ENCODE results near the gene PTTG1.
A peak's percentile ranks its signal among the peaks of the same experiment; 100 is the strongest.
"Not testable (repeated sequence)": the region's sequence is repeated elsewhere in the genome, so short reads cannot be mapped to it uniquely, and the experiment has no call there.

The PTTG1 gene

DNA sequence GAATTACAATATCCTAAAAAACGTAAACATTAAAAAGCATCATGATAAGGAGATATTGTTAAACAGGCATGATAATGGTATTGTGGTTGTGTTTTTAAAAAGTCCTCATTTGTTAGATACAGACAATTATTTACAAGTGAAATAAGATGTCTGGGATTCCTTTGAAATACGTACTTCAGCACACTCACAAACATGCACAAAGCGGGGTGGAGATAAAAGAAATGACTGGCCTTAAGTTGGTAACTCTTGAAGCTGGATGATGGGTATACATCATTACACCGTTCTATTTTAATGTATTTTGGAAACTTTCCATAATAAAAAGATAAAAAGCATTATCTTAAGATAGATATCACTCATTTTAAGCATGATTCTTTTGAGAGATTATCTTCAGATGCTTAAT lies 22.8 kb upstream of the PTTG1 start:
- H3K4me1 Mint-ChIP-seq (ENCODE audit: low read depth), result peaks cover 15% of the 10 kb centered on the region
- no peaks in the 10 kb centered on the region for H3K9me3 Mint-ChIP-seq
- H3K4me3 Mint-ChIP-seq, result peak overlapping the region; percentile 84
- peaks cover 13% of the 10 kb centered on the region for H3K36me3 Mint-ChIP-seq (ENCODE audit: low read depth)
- no peak overlapping the region for H3K27ac Mint-ChIP-seq
- H3K27me3 Mint-ChIP-seq (ENCODE audit: low read depth), result no peaks in the 10 kb centered on the region

DNA sequence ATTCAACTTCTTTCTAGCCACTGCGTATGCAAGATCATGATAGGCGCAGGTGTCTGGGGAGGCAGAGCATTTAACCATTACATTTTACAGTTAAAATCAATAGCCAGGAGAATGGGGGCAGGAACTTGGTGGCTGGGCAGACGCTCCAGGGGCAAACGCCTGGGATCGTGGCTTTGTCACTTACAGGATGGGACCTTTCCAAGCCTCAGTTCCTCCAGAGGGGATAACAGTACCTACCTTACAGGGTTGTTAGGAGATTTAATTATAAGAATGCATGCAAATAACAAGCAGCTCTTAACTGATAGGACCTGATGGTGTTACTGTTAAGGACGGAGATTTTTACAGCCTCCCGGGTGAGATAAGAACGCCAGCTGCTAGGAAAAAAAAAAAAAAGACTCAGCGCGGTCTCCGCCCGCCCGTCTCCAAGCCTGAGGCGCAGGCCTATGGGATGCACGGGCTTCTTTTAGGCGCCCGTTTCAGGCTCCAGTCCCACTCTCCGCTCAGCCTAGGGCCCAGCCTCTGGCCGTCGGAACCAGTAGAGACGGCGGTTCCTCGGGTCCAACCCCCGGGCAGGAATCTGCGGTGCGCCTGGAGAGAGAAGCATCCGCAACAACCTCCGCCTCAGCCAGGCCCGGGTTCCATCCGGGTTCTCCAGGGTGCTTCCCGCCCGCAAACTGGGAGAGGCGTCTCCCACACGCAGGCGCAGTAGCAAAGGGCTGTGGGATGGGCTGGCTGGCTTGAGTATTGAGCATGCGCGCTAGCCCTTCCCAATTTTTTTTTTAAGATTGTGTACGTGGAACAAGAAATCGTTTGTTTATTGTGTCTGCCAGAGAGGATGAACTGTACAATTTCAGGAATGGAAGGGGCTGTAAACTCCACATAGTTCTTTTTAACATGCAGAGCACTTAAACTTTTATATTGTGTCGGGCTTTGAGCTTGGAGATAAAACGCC lies 22.0 kb upstream of the PTTG1 start, which contains the start of gene FAM200C:
Gene FAM200C (minus strand): TSS at position 653 of the 952 bp plus-strand sequence. CDS start 4,564 bp downstream, outside the sequence.
- H3K9me3 Mint-ChIP-seq, result no peaks in the 10 kb centered on the region
- H3K4me1 Mint-ChIP-seq (ENCODE audit: low read depth), result peaks cover 15% of the 10 kb centered on the region
- peak within 1 kb of the TSS; percentile 84 for H3K4me3 Mint-ChIP-seq
- H3K36me3 Mint-ChIP-seq (ENCODE audit: low read depth), result peaks cover 21% of the 10 kb centered on the region
- H3K27ac Mint-ChIP-seq, result peak within 1 kb of the TSS; percentile 66
- H3K27me3 Mint-ChIP-seq (ENCODE audit: low read depth), result no peaks in the 10 kb centered on the region

DNA sequence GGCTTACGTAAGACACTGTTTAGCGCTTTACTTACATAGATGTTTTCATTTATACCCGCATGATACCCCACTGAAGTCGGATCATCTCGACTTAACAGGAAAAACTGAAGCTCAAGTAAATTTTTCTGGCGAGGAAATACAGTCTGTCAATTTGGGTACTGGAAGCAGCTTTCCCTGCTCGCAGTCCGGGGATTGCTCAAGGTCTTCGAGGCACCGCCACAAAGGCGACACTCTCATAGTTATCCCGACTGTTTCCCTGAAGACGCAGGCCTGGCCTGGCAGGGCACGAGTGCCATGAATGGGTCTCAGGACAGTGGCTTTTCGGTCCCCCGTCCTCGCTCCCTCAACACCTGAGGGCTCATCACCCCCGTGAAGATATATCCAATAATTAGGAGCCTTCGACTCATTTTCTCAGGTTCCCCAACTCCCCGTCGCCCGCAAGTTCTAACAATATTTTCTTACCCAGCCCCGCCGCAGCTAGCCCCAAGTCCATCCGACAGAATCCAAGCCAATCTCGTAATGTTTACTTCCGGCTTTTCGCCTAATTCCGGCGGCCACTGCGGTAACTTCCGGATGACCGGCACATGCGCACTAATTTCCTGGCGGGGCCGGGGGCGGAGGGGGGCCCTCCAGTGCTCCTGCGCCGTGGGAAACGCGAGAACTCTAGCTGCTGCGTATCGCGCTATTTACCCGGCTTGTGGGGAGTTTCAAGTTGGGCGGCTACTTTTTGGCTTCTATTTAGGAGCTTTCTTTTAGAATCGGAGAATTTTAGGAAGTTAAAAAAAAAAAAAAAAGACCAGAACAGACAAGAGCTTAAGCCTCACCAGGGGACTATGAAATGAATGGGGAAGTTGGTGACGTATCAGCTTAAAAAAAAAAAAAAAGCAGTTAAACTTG lies 2.8 kb upstream of the PTTG1 start, which contains the start of gene SLU7:
Gene SLU7 (minus strand): TSS at position 521 of the 897 bp plus-strand sequence. CDS start 3,787 bp downstream, outside the sequence.
- Mint-ChIP-seq H3K27ac (peak within 1 kb of the TSS; percentile 97), H3K4me3 (peak within 1 kb of the TSS; percentile 97), H3K4me1 (ENCODE audit: low read depth) (peaks cover 59% of the 10 kb centered on the region), H3K9me3 (no peaks in the 10 kb centered on the region), H3K27me3 (ENCODE audit: low read depth) (no peaks in the 10 kb centered on the region), H3K36me3 (ENCODE audit: low read depth) (peaks cover 15% of the 10 kb centered on the region)

DNA sequence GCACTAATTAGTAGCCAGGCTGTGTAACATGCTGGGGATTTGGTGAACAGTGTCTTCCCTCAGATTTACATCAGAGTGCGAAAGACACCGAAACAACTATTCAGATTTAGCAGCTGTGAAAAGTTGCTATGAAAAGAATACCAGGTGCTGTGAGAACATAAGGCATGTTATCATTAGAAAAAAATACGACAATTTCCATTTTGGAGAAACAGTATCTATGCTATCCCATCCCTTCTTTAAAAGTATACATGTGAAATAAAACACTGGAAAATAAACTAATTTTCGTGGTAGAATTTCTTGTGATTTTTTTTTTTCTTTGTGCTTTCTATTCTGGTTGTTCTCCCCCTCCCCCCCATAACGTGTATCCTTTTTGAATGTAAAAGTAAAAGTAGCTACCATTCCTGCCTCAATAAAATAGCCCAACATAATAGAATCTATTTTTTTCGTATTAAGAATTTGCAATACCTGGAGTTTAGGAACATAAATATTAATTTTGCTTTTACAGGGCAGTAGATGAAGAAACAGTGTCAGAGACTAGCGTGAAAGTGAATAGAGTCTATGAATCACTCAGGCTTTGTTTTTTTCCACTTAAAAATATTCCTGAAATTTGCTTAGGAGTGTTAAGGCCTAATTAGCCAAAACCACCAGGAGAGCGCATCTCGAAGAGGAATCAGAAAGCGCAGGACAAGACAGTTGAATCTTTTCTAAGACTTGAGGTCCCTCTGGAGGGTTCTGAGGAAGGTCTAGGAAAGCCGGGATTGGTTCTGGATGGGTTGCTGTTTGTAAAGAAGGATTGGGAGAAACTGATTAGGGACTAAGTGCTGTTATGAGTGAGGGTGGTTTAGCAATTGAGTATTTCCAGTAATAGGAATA lies 2.0 kb upstream of the PTTG1 start:
- H3K36me3 Mint-ChIP-seq (ENCODE audit: low read depth), result peaks cover 19% of the 10 kb centered on the region
- H3K9me3 Mint-ChIP-seq, result no peaks in the 10 kb centered on the region
- peak overlapping the region; percentile 97 for H3K4me3 Mint-ChIP-seq
- no peaks in the 10 kb centered on the region for H3K27me3 Mint-ChIP-seq (ENCODE audit: low read depth)
- peaks cover 67% of the 10 kb centered on the region for H3K4me1 Mint-ChIP-seq (ENCODE audit: low read depth)
- H3K27ac Mint-ChIP-seq, result peak overlapping the region; percentile 97

DNA sequence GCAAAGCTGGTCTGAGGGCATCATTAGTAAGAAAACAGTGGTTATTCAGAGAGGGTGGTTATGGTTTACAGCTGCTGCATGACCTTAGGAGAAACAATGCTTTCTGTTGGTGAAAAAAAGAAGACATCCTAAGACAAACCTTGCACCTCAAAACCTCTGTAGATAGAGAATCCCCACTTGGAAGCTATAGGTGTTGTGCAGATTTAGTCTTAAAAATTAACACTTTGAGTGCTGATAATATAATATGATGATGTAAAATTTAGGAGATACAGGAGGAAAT lies 1.4 kb upstream of the PTTG1 start:
- H3K9me3 Mint-ChIP-seq, result no peaks in the 10 kb centered on the region
- H3K27ac Mint-ChIP-seq, result peak overlapping the region; percentile 97
- H3K27me3 Mint-ChIP-seq (ENCODE audit: low read depth), result no peaks in the 10 kb centered on the region
- H3K4me1 Mint-ChIP-seq (ENCODE audit: low read depth), result peaks cover 70% of the 10 kb centered on the region
- H3K4me3 Mint-ChIP-seq, result peak overlapping the region; percentile 97
- peaks cover 20% of the 10 kb centered on the region for H3K36me3 Mint-ChIP-seq (ENCODE audit: low read depth)

GRCh38 chr5:160423099-160423498 lies 1.4 kb downstream of the PTTG1 start:
- Mint-ChIP-seq H3K4me3 (peak overlapping the region; percentile 92), H3K27ac (peak overlapping the region; percentile 67), H3K36me3 (ENCODE audit: low read depth) (peaks cover 23% of the 10 kb centered on the region), H3K9me3 (no peaks in the 10 kb centered on the region), H3K27me3 (ENCODE audit: low read depth) (no peaks in the 10 kb centered on the region), H3K4me1 (ENCODE audit: low read depth) (peaks cover 58% of the 10 kb centered on the region)

- Mint-ChIP-seq H3K27me3 (ENCODE audit: low read depth) (no peaks in the 10 kb centered on the region), H3K36me3 (ENCODE audit: low read depth) (peaks cover 30% of the 10 kb centered on the region), H3K27ac (no peak overlapping the region)
These were observed 6.0 kb downstream of the PTTG1 start for GRCh38 chr5:160427607-160428006.

GRCh38 chr5:160432196-160432595 lies 10.5 kb downstream of the PTTG1 start:
- no peak overlapping the region for H3K4me3 Mint-ChIP-seq
- H3K27me3 Mint-ChIP-seq (ENCODE audit: low read depth), result peaks cover 5% of the 10 kb centered on the region
- H3K4me1 Mint-ChIP-seq (ENCODE audit: low read depth), result peaks cover 5% of the 10 kb centered on the region
- H3K36me3 Mint-ChIP-seq (ENCODE audit: low read depth), result peaks cover 15% of the 10 kb centered on the region
- H3K27ac Mint-ChIP-seq, result no peak overlapping the region
- no peaks in the 10 kb centered on the region for H3K9me3 Mint-ChIP-seq

More at GRCh38 chr5:160427607-160428006, 6.0 kb downstream of the PTTG1 start:
- Mint-ChIP-seq H3K9me3 (no peaks in the 10 kb centered on the region), H3K4me1 (ENCODE audit: low read depth) (peaks cover 27% of the 10 kb centered on the region), H3K4me3 (no peak overlapping the region)

DNA sequence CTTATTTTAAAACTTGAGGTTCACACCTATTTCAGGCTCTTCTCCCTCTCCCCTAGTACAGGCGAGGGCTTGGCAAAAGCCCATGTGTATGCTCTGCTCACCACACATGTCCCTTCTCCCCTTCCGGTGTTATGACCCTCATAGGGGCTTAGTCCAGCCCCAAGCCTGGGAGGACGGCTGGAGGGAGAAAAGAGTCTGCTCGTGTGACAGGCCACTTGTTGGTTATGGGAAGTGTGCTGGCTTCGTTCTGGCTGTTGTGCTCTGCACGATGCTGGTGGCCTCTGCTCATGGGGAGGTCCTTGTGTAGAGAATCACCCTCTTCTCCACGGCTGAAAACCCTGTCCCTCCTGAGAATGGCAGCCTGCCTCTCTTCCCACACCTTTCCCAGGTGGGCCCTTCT lies 11.1 kb downstream of the PTTG1 start:
- peaks cover 5% of the 10 kb centered on the region for H3K4me1 Mint-ChIP-seq (ENCODE audit: low read depth)
- no peaks in the 10 kb centered on the region for H3K9me3 Mint-ChIP-seq
- H3K36me3 Mint-ChIP-seq (ENCODE audit: low read depth), result peaks cover 12% of the 10 kb centered on the region
- peaks cover 5% of the 10 kb centered on the region for H3K27me3 Mint-ChIP-seq (ENCODE audit: low read depth)
- H3K4me3 Mint-ChIP-seq, result no peak overlapping the region
- no peak overlapping the region for H3K27ac Mint-ChIP-seq

DNA sequence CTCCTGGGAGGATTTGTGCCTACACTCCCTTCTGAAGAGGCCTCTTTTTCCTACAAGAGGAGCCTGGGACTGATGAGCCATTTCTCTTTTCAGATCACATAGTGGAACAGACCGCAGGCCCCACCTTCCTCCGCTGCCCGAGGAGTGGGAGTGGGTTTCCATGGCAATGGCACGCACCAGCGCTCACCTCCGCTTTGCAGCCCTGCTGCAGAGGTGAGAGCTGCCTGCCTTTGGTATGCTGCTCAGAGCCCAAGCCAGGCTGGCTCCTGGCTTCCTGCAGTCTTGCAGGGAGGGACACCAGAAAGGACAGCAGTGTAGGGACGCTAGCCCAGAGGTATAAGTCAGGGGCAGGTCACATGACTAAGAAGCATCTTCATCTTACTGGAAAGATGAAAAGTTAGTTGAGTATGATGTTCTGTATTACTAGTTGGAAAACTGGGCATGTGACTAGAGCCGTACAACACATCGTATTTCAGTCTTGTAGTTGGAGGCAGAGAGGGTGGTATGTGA lies 12.4 kb downstream of the PTTG1 start:
- Mint-ChIP-seq H3K4me3 (no peak overlapping the region), H3K9me3 (no peaks in the 10 kb centered on the region), H3K4me1 (ENCODE audit: low read depth) (peaks cover 12% of the 10 kb centered on the region), H3K27ac (no peak overlapping the region), H3K27me3 (ENCODE audit: low read depth) (peaks cover 5% of the 10 kb centered on the region), H3K36me3 (ENCODE audit: low read depth) (peaks cover 4% of the 10 kb centered on the region)

GRCh38 chr5:160435532-160435931 lies 13.9 kb downstream of the PTTG1 start:
- Mint-ChIP-seq H3K27me3 (ENCODE audit: low read depth) (peaks cover 5% of the 10 kb centered on the region), H3K4me1 (ENCODE audit: low read depth) (peaks cover 21% of the 10 kb centered on the region), H3K4me3 (no peak overlapping the region), H3K9me3 (no peaks in the 10 kb centered on the region), H3K36me3 (ENCODE audit: low read depth) (peaks cover 2% of the 10 kb centered on the region), H3K27ac (no peak overlapping the region)

DNA sequence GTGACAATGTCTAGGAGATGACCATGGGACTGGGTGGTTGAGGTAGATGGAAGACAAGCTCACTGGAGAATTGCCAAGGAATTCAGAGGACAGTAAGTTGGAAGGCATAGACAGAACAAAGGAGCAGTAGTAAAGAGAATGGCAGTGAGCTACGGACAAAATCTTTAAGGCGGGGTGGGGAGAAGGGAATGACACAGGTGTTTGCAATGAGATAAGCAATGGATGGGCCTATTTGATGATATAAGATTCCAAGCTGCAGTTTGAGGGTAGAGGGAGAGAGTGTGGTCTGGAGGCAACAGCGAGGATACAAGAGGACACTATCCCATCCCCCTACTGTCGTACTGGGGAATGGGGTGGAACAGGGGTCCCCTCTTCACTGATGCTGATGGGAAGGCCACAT lies 14.4 kb downstream of the PTTG1 start:
- Mint-ChIP-seq H3K27me3 (ENCODE audit: low read depth) (peaks cover 5% of the 10 kb centered on the region), H3K4me3 (no peak overlapping the region), H3K36me3 (ENCODE audit: low read depth) (peaks cover 2% of the 10 kb centered on the region), H3K27ac (no peak overlapping the region), H3K4me1 (ENCODE audit: low read depth) (peaks cover 23% of the 10 kb centered on the region), H3K9me3 (no peaks in the 10 kb centered on the region)

GRCh38 chr5:160436661-160437060 lies 15.0 kb downstream of the PTTG1 start:
- H3K27me3 Mint-ChIP-seq (ENCODE audit: low read depth); H3K27ac Mint-ChIP-seq; H3K4me3 Mint-ChIP-seq; H3K36me3 Mint-ChIP-seq (ENCODE audit: low read depth); H3K9me3 Mint-ChIP-seq: not testable (repeated sequence)
- H3K4me1 Mint-ChIP-seq (ENCODE audit: low read depth), result peaks cover 28% of the 10 kb centered on the region

- H3K4me3 Mint-ChIP-seq, result no peak overlapping the region
- H3K27ac Mint-ChIP-seq, result no peak overlapping the region
- peaks cover 5% of the 10 kb centered on the region for H3K27me3 Mint-ChIP-seq (ENCODE audit: low read depth)
- H3K36me3 Mint-ChIP-seq (ENCODE audit: low read depth), result no peaks in the 10 kb centered on the region
- peaks cover 32% of the 10 kb centered on the region for H3K4me1 Mint-ChIP-seq (ENCODE audit: low read depth)
- H3K9me3 Mint-ChIP-seq, result no peaks in the 10 kb centered on the region
These were observed 15.6 kb downstream of the PTTG1 start for GRCh38 chr5:160437271-160437670.

Data from T-helper 1 cell treated with Interleukin-12 subunit alpha and Interleukin-12 subunit beta and Interleukin-4 antibody, amounts not matched to agents 30 μg/mL and 1 μg/mL, for 36 hours (primary cell).